K562 (cell line): ENCODE measurements around the gene MAP1LC3A. TPM values are rescaled to one million over a fixed set of nuclear protein-coding genes. Genes with fewer than 3 reads are reported as not detected.

Source experiments
- ATAC-seq: fragments of 200-7000 bp; cut with Tn5 transposase; 3 replicates; pipeline ENCODE4 v1.9.1; 2020; ENCODE audit warnings: moderate library complexity
- BruUV-seq: library from RNA; stranded (reverse); fragments of 400-500 nt; replicated peaks from 2 replicates; lab custom pipeline; 2021; lab: Mats Ljungman, UMichigan
- CTCF ChIA-PET: fragments of 300-600 bp; formaldehyde crosslinking; extraction: SDS; loops from one replicate; lab custom pipeline; 2021; ENCODE audit warnings: low intra/inter-chr PET ratio; lab: Yijun Ruan, JAX
- POLR2A ChIA-PET: fragments of 300-600, 350-650 bp; sonication (Branson Sonifier 250); formaldehyde crosslinking; extraction: SDS; loops from one replicate; lab custom pipeline; 2021; ENCODE audit warnings: antibody characterized with exemption, inconsistent platforms; lab: Yijun Ruan, JAX
- DNase-seq, 4 experiments: peaks; one replicate each; pipeline versions ENCODE4 v3.0.0 to v3.0.0-alpha.2; 2011 to 2018; ENCODE audit warnings: low spot score in 3 of 4, mixed read lengths in 3 of 4; ENCODE audit errors: extremely low read depth in 1 of 4
- FAIRE-seq: peaks from 2 replicates; lab custom pipeline; 2011; peaks lifted over from hg19 to GRCh38; lab: Jason Lieb, UNC
- H2AFZ ChIP-seq: 2 replicates; pipeline ENCODE4 v1.6.0; 2011; ENCODE audit warnings: low read depth, low read length, control low read depth, inconsistent platforms
- H3K27ac ChIP-seq: fragments of 200-600 bp; 3 replicates; pipeline ENCODE4 v1.8.0; 2011; ENCODE audit warnings: low read depth, mild to moderate bottlenecking, control low read depth, inconsistent platforms, low read length, moderate library complexity, mixed read lengths; ENCODE audit errors: extremely low read depth
- H3K27me3 ChIP-seq, 2 experiments: fragments of 300-600 bp in 1 of 2; 2 replicates in 1 of 2; 3 replicates in 1 of 2; pipeline versions ENCODE4 v1.6.0 to v1.8.0; 2011; ENCODE audit warnings: inconsistent platforms in 2 of 2, low read length in 2 of 2, mild to moderate bottlenecking in 1 of 2, mixed read lengths in 1 of 2, moderate library complexity in 1 of 2; ENCODE audit not compliant: control insufficient read depth in 2 of 2, insufficient read depth in 2 of 2
- H3K36me3 ChIP-seq: fragments of 300-600 bp; 3 replicates; pipeline ENCODE4 v1.8.0; 2011; ENCODE audit warnings: mild to moderate bottlenecking, low read length, inconsistent platforms; ENCODE audit not compliant: control insufficient read depth, insufficient read depth
- H3K4me1 ChIP-seq, 2 experiments: fragments of 200-600 bp in 1 of 2; replicated peaks in 1 of 2; 2 replicates in 1 of 2; 3 replicates in 1 of 2; pipeline versions ENCODE4 v1.5.1 to v1.8.0; 2011; ENCODE audit warnings: inconsistent platforms in 2 of 2, low read length in 2 of 2, mild to moderate bottlenecking in 1 of 2, mixed read lengths in 1 of 2, moderate library complexity in 1 of 2; ENCODE audit not compliant: control insufficient read depth in 2 of 2, insufficient read depth in 2 of 2
- H3K4me2 ChIP-seq: 2 replicates; pipeline ENCODE4 v1.6.1; 2011; ENCODE audit warnings: low read length, control low read depth, inconsistent platforms, mixed read lengths; ENCODE audit not compliant: insufficient read depth
- H3K4me3 ChIP-seq: fragments of 200-600 bp; sonication (generic), shearing (Covaris generic); 2 replicates; pipeline ENCODE4 v1.5.1; 2016; ENCODE audit warnings: control low read depth, inconsistent platforms
- H3K79me2 ChIP-seq: fragments of 200-600 bp; 3 replicates; pipeline ENCODE4 v1.8.0; 2011; ENCODE audit warnings: low read length, inconsistent platforms; ENCODE audit not compliant: control insufficient read depth, insufficient read depth
- H3K9ac ChIP-seq, 2 experiments: 2 replicates each; pipeline versions ENCODE4 v1.6.0 to v1.6.1; 2011; ENCODE audit warnings: low read depth in 2 of 2, low read length in 2 of 2, control low read depth in 1 of 2, inconsistent platforms in 1 of 2, mild to moderate bottlenecking in 1 of 2, mixed read lengths in 1 of 2; ENCODE audit not compliant: insufficient read depth in 1 of 2
- H3K9me1 ChIP-seq: one replicate; pipeline ENCODE4 v1.6.0; 2011; ENCODE audit warnings: inconsistent platforms, mild to moderate bottlenecking, low read length, moderate library complexity; ENCODE audit not compliant: control insufficient read depth, insufficient read depth
- H3K9me3 ChIP-seq: replicated peaks from 2 replicates; pipeline ENCODE4 v1.5.1; 2011; ENCODE audit warnings: low read depth, low read length, inconsistent platforms; ENCODE audit not compliant: control insufficient read depth, insufficient read depth
- H4K20me1 ChIP-seq: replicated peaks from 2 replicates; pipeline ENCODE4 v1.6.1; 2011; ENCODE audit warnings: low read length, inconsistent platforms, mixed read lengths; ENCODE audit not compliant: control insufficient read depth, insufficient read depth
- FUS ChIP-seq: fragments of 200-400 bp; formaldehyde crosslinking; optimal IDR thresholded peaks from 2 replicates; pipeline ENCODE3; 2017; ENCODE audit warnings: low read depth, low read length
- NFE2L1 ChIP-seq: fragments of 450-650 bp; IDR thresholded peaks from 2 replicates; pipeline ENCODE4 v1.6.1; 2016; ENCODE audit warnings: missing genetic modification characterization, low read depth, mild to moderate bottlenecking, missing compliant biosample characterization, moderate library complexity, borderline replicate concordance
- PRPF4 ChIP-seq: fragments of 200-400 bp; formaldehyde crosslinking; IDR thresholded peaks from one replicate; pipeline ENCODE4 v1.6.1; 2017; ENCODE audit warnings: low read length, low read depth, mild to moderate bottlenecking; ENCODE audit not compliant: insufficient read depth, poor library complexity, severe bottlenecking
- PTBP1 ChIP-seq: fragments of 200-400 bp; formaldehyde crosslinking; IDR thresholded peaks from 2 replicates; pipeline ENCODE4 v1.6.1; 2017; ENCODE audit warnings: low read depth, low read length
- RBM14 ChIP-seq: fragments of 200-400 bp; formaldehyde crosslinking; IDR thresholded peaks from 2 replicates; pipeline ENCODE4 v1.6.1; 2018; ENCODE audit warnings: low read depth, mild to moderate bottlenecking, low read length, moderate library complexity, borderline replicate concordance; ENCODE audit not compliant: insufficient read depth
- ZFP36 ChIP-seq: fragments of 150-350 bp; IDR thresholded peaks from 2 replicates; pipeline ENCODE4 v1.6.1; 2018; ENCODE audit warnings: low read length, low read depth; ENCODE audit not compliant: partially characterized antibody
- ZKSCAN8 ChIP-seq: fragments of 200-800 bp; sonication (Bioruptor generic); IDR thresholded peaks from 2 replicates; pipeline ENCODE4 v1.6.1; 2016; ENCODE audit warnings: missing genetic modification characterization, missing compliant biosample characterization
- WGBS: fragments of 100-300 bp; shearing (Covaris generic); methylation state at CpG from one replicate; pipeline ENCODE4 v1.1.6; 2016; ENCODE audit warnings: low coverage, mixed read lengths; ENCODE audit not compliant: insufficient coverage; ENCODE audit errors: missing lambda C conversion rate; 5-methylcytosine and 5-hydroxymethylcytosine counted together
- in situ Hi-C: fragments of 300-500 bp; cut with MboI; formaldehyde crosslinking; loops from 4 replicates; pipeline ENCODE4 v1.15.0; 2018; ENCODE audit warnings: inconsistent platforms, mixed read lengths
- intact Hi-C: fragments of 100-400 bp; cut with micrococcal nuclease; formaldehyde crosslinking; loops from 2 replicates; pipeline ENCODE4 v1.14.2; 2022
- polyA plus RNA-seq, 8 experiments: library from polyadenylated mRNA; depleted of rRNA in 4 of 8; stranded (reverse) in 5 of 8; unstranded in 3 of 8; fragments of >200 nt; fragmentation: Nextera tagmentation in 2 of 8; fragmentation: Illumina TruSeq in 1 of 8; extraction: Ambion mirVana in 2 of 8; extraction: Trizol in 1 of 8; gene quantifications; 2 replicates each; pipeline versions ENCODE4 v1.2.1 to v1.2.3, GENCODE V29; 2011 to 2014; ENCODE audit warnings: inconsistent platforms in 1 of 8, missing spikeins in 1 of 8
- total RNA-seq, 7 experiments: library from RNA; depleted of rRNA in 6 of 7; stranded (reverse); fragments of >200 nt in 6 of 7; fragmentation: Illumina TruSeq in 2 of 7; extraction: Trizol in 2 of 7; gene quantifications; 2 replicates each; pipeline versions ENCODE4 v1.2.1 to v1.2.3, GENCODE V29; 2011 to 2021; ENCODE audit warnings: low replicate concordance in 1 of 7
- TF ChIP-seq, protein P1 (sequence below): fragments of 450-650 bp; IDR thresholded peaks from 2 replicates; pipeline ENCODE4 v1.6.1; 2016; ENCODE audit warnings: missing biosample characterization, missing genetic modification characterization
- TF ChIP-seq, protein P2 (sequence below): IDR thresholded peaks from 3 replicates; pipeline ENCODE4 v1.6.1; 2011; ENCODE audit warnings: borderline replicate concordance, mild to moderate bottlenecking, moderate library complexity; ENCODE audit not compliant: insufficient read length; ENCODE audit errors: extremely low read depth
- TF ChIP-seq, protein P3 (sequence below): sonication (generic); formaldehyde crosslinking; IDR thresholded peaks from 2 replicates; pipeline ENCODE4 v1.8.1; 2023; ENCODE audit warnings: mild to moderate bottlenecking, missing genetic modification reagents
- TF ChIP-seq, protein P4 (sequence below), 2 experiments: fragments of 450-650 bp in 1 of 2; sonication (generic) in 1 of 2; formaldehyde crosslinking; conservative IDR thresholded peaks; 2 replicates each; pipeline versions ENCODE4 v1.4.0 to v1.8.1; 2020 to 2022; ENCODE audit warnings: mild to moderate bottlenecking in 1 of 2, missing genetic modification reagents in 1 of 2
- TF ChIP-seq, protein P5 (sequence below): sonication (generic); formaldehyde crosslinking; IDR thresholded peaks from 2 replicates; pipeline ENCODE4 v1.8.0; 2023; ENCODE audit warnings: mild to moderate bottlenecking, missing genetic modification reagents

Gene MAP1LC3A
- total and polyA plus RNA-seq, 9 of the 15 experiments (the other 6 are each of a cell fraction or from before 2014, with no cell fraction given), result 0.27 to 0.38 TPM; not detected in 7

DNA sequence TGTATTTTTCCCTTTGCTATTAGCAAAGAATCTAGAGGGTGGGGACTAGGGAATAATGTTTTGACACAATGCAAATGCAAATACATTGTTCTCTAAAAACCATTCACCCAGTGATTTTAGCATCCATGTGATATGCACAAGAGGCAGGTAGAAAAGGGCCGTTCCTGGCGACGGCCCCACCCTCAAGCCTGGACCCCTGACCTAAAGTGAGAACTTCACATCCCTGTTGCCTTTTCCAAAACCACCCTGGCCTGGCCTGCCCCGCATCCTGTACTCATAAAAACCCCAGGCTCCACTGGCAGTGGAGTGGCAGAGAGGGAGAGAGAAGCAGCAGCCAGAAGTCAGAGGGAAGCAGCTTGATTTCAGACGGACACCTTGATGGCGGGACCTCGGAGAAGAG is 48.5 kb downstream of the MAP1LC3A start:
- WGBS, result 91% methylated on average over 4 of the region's 7 CpGs
- TF ChIP-seq RBM14 (no peak), ZKSCAN8 (no peak), PTBP1 (no peak), NFE2L1 (tag) (no peak), FUS (no peak), ZFP36 (no peak), PRPF4 (no peak)
- TF ChIP-seq, protein P1, sequence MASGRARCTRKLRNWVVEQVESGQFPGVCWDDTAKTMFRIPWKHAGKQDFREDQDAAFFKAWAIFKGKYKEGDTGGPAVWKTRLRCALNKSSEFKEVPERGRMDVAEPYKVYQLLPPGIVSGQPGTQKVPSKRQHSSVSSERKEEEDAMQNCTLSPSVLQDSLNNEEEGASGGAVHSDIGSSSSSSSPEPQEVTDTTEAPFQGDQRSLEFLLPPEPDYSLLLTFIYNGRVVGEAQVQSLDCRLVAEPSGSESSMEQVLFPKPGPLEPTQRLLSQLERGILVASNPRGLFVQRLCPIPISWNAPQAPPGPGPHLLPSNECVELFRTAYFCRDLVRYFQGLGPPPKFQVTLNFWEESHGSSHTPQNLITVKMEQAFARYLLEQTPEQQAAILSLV (tag), result no peak
- TF ChIP-seq, protein P2, sequence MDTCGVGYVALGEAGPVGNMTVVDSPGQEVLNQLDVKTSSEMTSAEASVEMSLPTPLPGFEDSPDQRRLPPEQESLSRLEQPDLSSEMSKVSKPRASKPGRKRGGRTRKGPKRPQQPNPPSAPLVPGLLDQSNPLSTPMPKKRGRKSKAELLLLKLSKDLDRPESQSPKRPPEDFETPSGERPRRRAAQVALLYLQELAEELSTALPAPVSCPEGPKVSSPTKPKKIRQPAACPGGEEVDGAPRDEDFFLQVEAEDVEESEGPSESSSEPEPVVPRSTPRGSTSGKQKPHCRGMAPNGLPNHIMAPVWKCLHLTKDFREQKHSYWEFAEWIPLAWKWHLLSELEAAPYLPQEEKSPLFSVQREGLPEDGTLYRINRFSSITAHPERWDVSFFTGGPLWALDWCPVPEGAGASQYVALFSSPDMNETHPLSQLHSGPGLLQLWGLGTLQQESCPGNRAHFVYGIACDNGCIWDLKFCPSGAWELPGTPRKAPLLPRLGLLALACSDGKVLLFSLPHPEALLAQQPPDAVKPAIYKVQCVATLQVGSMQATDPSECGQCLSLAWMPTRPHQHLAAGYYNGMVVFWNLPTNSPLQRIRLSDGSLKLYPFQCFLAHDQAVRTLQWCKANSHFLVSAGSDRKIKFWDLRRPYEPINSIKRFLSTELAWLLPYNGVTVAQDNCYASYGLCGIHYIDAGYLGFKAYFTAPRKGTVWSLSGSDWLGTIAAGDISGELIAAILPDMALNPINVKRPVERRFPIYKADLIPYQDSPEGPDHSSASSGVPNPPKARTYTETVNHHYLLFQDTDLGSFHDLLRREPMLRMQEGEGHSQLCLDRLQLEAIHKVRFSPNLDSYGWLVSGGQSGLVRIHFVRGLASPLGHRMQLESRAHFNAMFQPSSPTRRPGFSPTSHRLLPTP, result no peak
- TF ChIP-seq, protein P3, sequence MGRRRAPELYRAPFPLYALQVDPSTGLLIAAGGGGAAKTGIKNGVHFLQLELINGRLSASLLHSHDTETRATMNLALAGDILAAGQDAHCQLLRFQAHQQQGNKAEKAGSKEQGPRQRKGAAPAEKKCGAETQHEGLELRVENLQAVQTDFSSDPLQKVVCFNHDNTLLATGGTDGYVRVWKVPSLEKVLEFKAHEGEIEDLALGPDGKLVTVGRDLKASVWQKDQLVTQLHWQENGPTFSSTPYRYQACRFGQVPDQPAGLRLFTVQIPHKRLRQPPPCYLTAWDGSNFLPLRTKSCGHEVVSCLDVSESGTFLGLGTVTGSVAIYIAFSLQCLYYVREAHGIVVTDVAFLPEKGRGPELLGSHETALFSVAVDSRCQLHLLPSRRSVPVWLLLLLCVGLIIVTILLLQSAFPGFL (CRISPR knock-in tag), result no peak
- TF ChIP-seq, protein P4, sequence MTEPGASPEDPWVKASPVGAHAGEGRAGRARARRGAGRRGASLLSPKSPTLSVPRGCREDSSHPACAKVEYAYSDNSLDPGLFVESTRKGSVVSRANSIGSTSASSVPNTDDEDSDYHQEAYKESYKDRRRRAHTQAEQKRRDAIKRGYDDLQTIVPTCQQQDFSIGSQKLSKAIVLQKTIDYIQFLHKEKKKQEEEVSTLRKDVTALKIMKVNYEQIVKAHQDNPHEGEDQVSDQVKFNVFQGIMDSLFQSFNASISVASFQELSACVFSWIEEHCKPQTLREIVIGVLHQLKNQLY (CRISPR knock-in tag; conservative IDR thresholded peaks at IDR 0.05), result no peak
- TF ChIP-seq, protein P5, sequence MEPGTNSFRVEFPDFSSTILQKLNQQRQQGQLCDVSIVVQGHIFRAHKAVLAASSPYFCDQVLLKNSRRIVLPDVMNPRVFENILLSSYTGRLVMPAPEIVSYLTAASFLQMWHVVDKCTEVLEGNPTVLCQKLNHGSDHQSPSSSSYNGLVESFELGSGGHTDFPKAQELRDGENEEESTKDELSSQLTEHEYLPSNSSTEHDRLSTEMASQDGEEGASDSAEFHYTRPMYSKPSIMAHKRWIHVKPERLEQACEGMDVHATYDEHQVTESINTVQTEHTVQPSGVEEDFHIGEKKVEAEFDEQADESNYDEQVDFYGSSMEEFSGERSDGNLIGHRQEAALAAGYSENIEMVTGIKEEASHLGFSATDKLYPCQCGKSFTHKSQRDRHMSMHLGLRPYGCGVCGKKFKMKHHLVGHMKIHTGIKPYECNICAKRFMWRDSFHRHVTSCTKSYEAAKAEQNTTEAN, result no peak
- TF ChIP-seq, all 486 proteins: peak for 0
- ATAC-seq (no peak), DNase-seq (no peak), FAIRE-seq (no peak)
- Histone ChIP-seq H3K4me3 (no peak overlapping the region), H3K9me1 (no peaks in the 10 kb centered on the region), H3K79me2 (no peaks in the 10 kb centered on the region), H2AFZ (no peak overlapping the region), H3K27me3 (no peaks in the 10 kb centered on the region), H3K27ac (no peak overlapping the region), H3K9me3 (no peaks in the 10 kb centered on the region), H4K20me1 (no peaks in the 10 kb centered on the region), H3K4me1 (no peaks in the 10 kb centered on the region; a peak in 1 of 5 replicates), H3K4me2 (no peak overlapping the region), H3K9ac (no peak overlapping the region), H3K36me3 (no peaks in the 10 kb centered on the region; the same call in 2 of the 3 replicates)
- ChIA-PET CTCF (no interaction called here), POLR2A (no interaction called here)
- no TSS peak for BruUV-seq
- intact Hi-C loops, result no loop called here
- in situ Hi-C loops, result no loop called here
